ENCODE data around the gene HTR3C.

DNA sequence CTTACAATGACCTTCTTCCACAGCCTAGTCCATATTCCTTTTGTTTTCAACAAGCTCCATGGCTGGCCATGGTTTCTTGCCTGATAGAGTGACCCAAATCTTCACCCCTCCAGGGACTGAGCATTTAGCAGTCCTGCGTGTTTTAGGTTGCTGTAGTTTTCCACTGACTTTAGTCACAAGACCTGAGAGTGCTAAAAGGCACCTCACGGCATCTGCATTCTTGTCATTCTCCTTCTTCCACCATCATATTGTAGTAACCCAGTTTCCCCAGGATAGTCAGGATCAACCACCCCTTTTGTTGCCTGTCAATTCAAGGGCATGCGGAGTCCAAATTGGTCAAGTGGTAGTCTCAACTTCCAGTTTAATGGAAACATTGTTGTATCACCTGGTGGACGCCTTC, 20.8 kb downstream of the HTR3C start:
- no peak for TF ChIP-seq CTCF (IDR thresholded peaks at IDR 0.05; ENCODE audit: poor library complexity)
- no peak for TF ChIP-seq EZH2phosphoT487 (IDR thresholded peaks at IDR 0.05; ENCODE audit: low read depth, severe bottlenecking, unreplicated experiment)
- TF ChIP-seq EZH2 (IDR thresholded peaks at IDR 0.05; ENCODE audit: borderline replicate concordance) = no peak

Measured in hepatocyte (in vitro differentiated cells).